Panc1 (cell line): ENCODE results near the gene GNB2.

Experiments used
- POLR2AphosphoS5 ChIP-seq: IDR thresholded peaks from 2 replicates; pipeline ENCODE4 v1.6.1; 2012; ENCODE audit warnings: mild to moderate bottlenecking, low read depth, low read length, moderate library complexity
- TF ChIP-seq, protein P1 (sequence below): fragments of 450-650 bp; IDR thresholded peaks from 2 replicates; pipeline ENCODE4 v1.5.1; 2017; ENCODE audit warnings: mild to moderate bottlenecking

DNA sequence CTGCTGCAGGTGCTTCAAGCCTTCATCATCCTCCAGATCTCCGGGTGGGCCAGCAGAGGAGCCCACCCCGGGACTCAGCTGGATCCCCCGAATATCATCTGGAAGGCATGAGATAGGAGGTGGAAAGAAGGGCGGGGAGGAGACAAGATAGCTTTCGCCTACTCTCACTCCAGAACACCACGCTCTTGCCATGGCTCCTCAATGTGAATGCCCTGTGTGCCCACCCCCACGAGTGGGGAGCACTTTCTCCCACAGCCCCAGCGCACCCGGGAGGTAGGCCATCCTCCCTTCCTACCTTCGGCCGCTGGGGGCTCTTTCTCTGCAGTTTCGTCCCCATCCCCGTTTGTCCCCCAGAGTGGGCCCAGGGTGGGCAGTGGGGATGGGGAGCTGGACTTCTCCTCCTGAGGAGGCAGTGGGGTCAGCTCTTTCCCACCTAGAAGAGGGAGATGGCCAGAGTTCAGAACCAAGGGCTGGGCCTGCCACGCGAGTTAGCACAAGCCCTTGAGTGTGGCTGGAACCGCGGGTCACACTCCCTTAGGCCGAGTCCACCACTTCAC lies 11.6 kb downstream of the GNB2 start:
- TF ChIP-seq POLR2AphosphoS5 = no peak
- TF ChIP-seq, protein P1, sequence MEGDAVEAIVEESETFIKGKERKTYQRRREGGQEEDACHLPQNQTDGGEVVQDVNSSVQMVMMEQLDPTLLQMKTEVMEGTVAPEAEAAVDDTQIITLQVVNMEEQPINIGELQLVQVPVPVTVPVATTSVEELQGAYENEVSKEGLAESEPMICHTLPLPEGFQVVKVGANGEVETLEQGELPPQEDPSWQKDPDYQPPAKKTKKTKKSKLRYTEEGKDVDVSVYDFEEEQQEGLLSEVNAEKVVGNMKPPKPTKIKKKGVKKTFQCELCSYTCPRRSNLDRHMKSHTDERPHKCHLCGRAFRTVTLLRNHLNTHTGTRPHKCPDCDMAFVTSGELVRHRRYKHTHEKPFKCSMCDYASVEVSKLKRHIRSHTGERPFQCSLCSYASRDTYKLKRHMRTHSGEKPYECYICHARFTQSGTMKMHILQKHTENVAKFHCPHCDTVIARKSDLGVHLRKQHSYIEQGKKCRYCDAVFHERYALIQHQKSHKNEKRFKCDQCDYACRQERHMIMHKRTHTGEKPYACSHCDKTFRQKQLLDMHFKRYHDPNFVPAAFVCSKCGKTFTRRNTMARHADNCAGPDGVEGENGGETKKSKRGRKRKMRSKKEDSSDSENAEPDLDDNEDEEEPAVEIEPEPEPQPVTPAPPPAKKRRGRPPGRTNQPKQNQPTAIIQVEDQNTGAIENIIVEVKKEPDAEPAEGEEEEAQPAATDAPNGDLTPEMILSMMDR = no peak
